H1 (cell line): ENCODE data around the gene CREBBP. TPM values are rescaled to one million over a fixed set of nuclear protein-coding genes. Genes with fewer than 3 reads are reported as not detected.

Source experiments
- CTCF ChIA-PET: fragments of 300-600 bp; sonication (Branson Sonifier 250); formaldehyde crosslinking; loops from one replicate; lab custom pipeline; 2021; ENCODE audit not compliant: partially characterized antibody; lab: Charles Lee
- POLR2A ChIA-PET: fragments of 300-600 bp; sonication (Branson Sonifier 250); formaldehyde crosslinking; loops from one replicate; lab custom pipeline; 2021; ENCODE audit warnings: inconsistent platforms; ENCODE audit not compliant: partially characterized antibody; lab: Charles Lee
- DNase-seq, 2 experiments: peaks; one replicate each; pipeline versions ENCODE4 v3.0.0 to v3.0.0-alpha.2; 2010 to 2022; ENCODE audit warnings: low spot score in 2 of 2, low read depth in 1 of 2, mixed read lengths in 1 of 2
- FAIRE-seq: peaks from 2 replicates; lab custom pipeline; 2011; peaks lifted over from hg19 to GRCh38; lab: Jason Lieb, UNC
- H2AFZ ChIP-seq: 2 replicates; pipeline ENCODE4 v1.8.1; 2012; ENCODE audit warnings: low read length, inconsistent platforms
- H2AK5ac ChIP-seq: 2 replicates; pipeline ENCODE4 v1.6.1; 2013; ENCODE audit warnings: low read depth, low read length
- H2BK120ac ChIP-seq: replicated peaks from 2 replicates; pipeline ENCODE3; 2013; ENCODE audit warnings: low read depth, low read length, inconsistent platforms
- H2BK12ac ChIP-seq: 2 replicates; pipeline ENCODE4 v1.6.1; 2013; ENCODE audit warnings: low read depth, low read length
- H2BK15ac ChIP-seq: 2 replicates; pipeline ENCODE4 v1.6.1; 2013; ENCODE audit warnings: low read length
- H2BK20ac ChIP-seq: 2 replicates; pipeline ENCODE4 v1.6.1; 2013; ENCODE audit warnings: low read length
- H2BK5ac ChIP-seq: 2 replicates; pipeline ENCODE4 v1.6.1; 2013; ENCODE audit warnings: low read depth, low read length
- H3K14ac ChIP-seq: 2 replicates; pipeline ENCODE4 v1.6.1; 2013; ENCODE audit warnings: inconsistent platforms; ENCODE audit not compliant: insufficient read length
- H3K18ac ChIP-seq: 2 replicates; pipeline ENCODE4 v1.6.1; 2013; ENCODE audit warnings: low read length; ENCODE audit errors: extremely low read depth
- H3K23ac ChIP-seq: 2 replicates; pipeline ENCODE4 v1.6.1; 2013; ENCODE audit warnings: inconsistent platforms; ENCODE audit not compliant: insufficient read length
- H3K23me2 ChIP-seq: 2 replicates; pipeline ENCODE4 v1.6.1; 2013; ENCODE audit warnings: low read depth, low read length
- H3K27ac ChIP-seq: 2 replicates; pipeline ENCODE4 v1.6.1; 2011; ENCODE audit warnings: low read depth, low read length, inconsistent platforms
- H3K27me3 ChIP-seq, 4 experiments: replicated peaks in 1 of 4; 1 replicate in 1 of 4; 2 replicates in 3 of 4; pipeline versions ENCODE4 v1.6.1 to v1.8.1; 2011 to 2013; ENCODE audit warnings: low read length in 3 of 4, mild to moderate bottlenecking in 3 of 4, inconsistent platforms in 2 of 4, mixed read lengths in 2 of 4, moderate library complexity in 1 of 4; ENCODE audit not compliant: control insufficient read depth in 3 of 4, insufficient read depth in 3 of 4; ENCODE audit errors: extremely low read depth in 1 of 4
- H3K36me3 ChIP-seq, 4 experiments: 2 replicates each; pipeline versions ENCODE4 v1.6.1 to v1.8.1; 2011 to 2013; ENCODE audit warnings: mild to moderate bottlenecking in 4 of 4, low read length in 3 of 4, moderate library complexity in 2 of 4, control low read depth in 1 of 4, inconsistent platforms in 1 of 4; ENCODE audit not compliant: insufficient read depth in 4 of 4, control insufficient read depth in 2 of 4
- H3K4ac ChIP-seq: replicated peaks from 2 replicates; pipeline ENCODE3; 2013; ENCODE audit warnings: low read length, low read depth, mixed read lengths, inconsistent platforms; ENCODE audit not compliant: insufficient read length
- H3K4me1 ChIP-seq, 4 experiments: replicated peaks in 1 of 4; 1 replicate in 1 of 4; 2 replicates in 3 of 4; pipeline versions ENCODE4 v1.6.1 to v1.8.1; 2011 to 2013; ENCODE audit warnings: low read length in 3 of 4, inconsistent platforms in 2 of 4, mixed read lengths in 1 of 4; ENCODE audit not compliant: insufficient read depth in 4 of 4, control insufficient read depth in 3 of 4
- H3K4me2 ChIP-seq, 2 experiments: 2 replicates each; pipeline versions ENCODE4 v1.6.1 to v1.8.1; 2011 to 2013; ENCODE audit warnings: low read depth in 2 of 2, low read length in 2 of 2, control low read depth in 1 of 2, inconsistent platforms in 1 of 2, mild to moderate bottlenecking in 1 of 2; ENCODE audit not compliant: insufficient read depth in 1 of 2
- H3K4me3 ChIP-seq, 4 experiments: fragments of 200-600, 300-600 bp in 1 of 4; sonication (generic), shearing (Covaris generic), sonication (Bioruptor Twin) in 1 of 4; 2 replicates each; pipeline versions ENCODE4 v1.5.1 to v1.8.1; 2011 to 2016; ENCODE audit warnings: low read length in 4 of 4, low read depth in 3 of 4, control low read depth in 2 of 4, inconsistent platforms in 2 of 4, mild to moderate bottlenecking in 2 of 4, mixed read lengths in 1 of 4, moderate library complexity in 1 of 4; ENCODE audit not compliant: insufficient read depth in 2 of 4; ENCODE audit errors: extremely low read depth in 1 of 4
- H3K56ac ChIP-seq: replicated peaks from 2 replicates; pipeline ENCODE3; 2013; ENCODE audit warnings: low read depth, mild to moderate bottlenecking, mixed read lengths, low read length, inconsistent platforms; ENCODE audit not compliant: insufficient read length
- H3K79me1 ChIP-seq: 2 replicates; pipeline ENCODE4 v1.6.1; 2013; ENCODE audit warnings: low read depth, low read length, control low read depth
- H3K79me2 ChIP-seq, 2 experiments: 2 replicates each; pipeline versions ENCODE4 v1.6.1 to v1.8.1; 2012 to 2013; ENCODE audit warnings: low read length in 2 of 2, mild to moderate bottlenecking in 2 of 2, inconsistent platforms in 1 of 2; ENCODE audit not compliant: insufficient read depth in 2 of 2, control insufficient read depth in 1 of 2
- H3K9ac ChIP-seq, 4 experiments: replicated peaks in 1 of 4; 1 replicate in 1 of 4; 2 replicates in 3 of 4; pipeline versions ENCODE4 v1.6.1 to v1.8.1; 2011 to 2013; ENCODE audit warnings: low read depth in 3 of 4, low read length in 3 of 4, control low read depth in 2 of 4, mild to moderate bottlenecking in 2 of 4, moderate library complexity in 2 of 4, inconsistent platforms in 1 of 4; ENCODE audit errors: extremely low read depth in 1 of 4
- H3K9me3 ChIP-seq, 2 experiments: 2 replicates each; pipeline versions ENCODE4 v1.6.1 to v1.8.1; 2012 to 2013; ENCODE audit warnings: mild to moderate bottlenecking in 2 of 2, moderate library complexity in 2 of 2, control low read depth in 1 of 2, inconsistent platforms in 1 of 2, low read depth in 1 of 2, low read length in 1 of 2, mixed read lengths in 1 of 2; ENCODE audit not compliant: insufficient read depth in 2 of 2
- H4K20me1 ChIP-seq, 2 experiments: replicated peaks in 1 of 2; 2 replicates each; pipeline versions ENCODE3 to v1.8.1; 2011 to 2013; ENCODE audit warnings: inconsistent platforms in 2 of 2, low read length in 2 of 2, mild to moderate bottlenecking in 1 of 2; ENCODE audit not compliant: insufficient read depth in 2 of 2, control insufficient read depth in 1 of 2
- H4K5ac ChIP-seq: 2 replicates; pipeline ENCODE4 v1.6.1; 2013; ENCODE audit warnings: low read length, low read depth, mixed read lengths, inconsistent platforms; ENCODE audit not compliant: insufficient read length
- H4K8ac ChIP-seq: 2 replicates; pipeline ENCODE4 v1.8.0; 2013; ENCODE audit warnings: mild to moderate bottlenecking, moderate library complexity, low read length, inconsistent platforms; ENCODE audit not compliant: insufficient read depth; ENCODE audit errors: extremely low read depth
- H4K91ac ChIP-seq: replicated peaks from 2 replicates; pipeline ENCODE3; 2013; ENCODE audit warnings: low read length, mixed read lengths, inconsistent platforms; ENCODE audit not compliant: insufficient read length
- SIX5 ChIP-seq: IDR thresholded peaks from 2 replicates; pipeline ENCODE4 v1.6.1; 2011; ENCODE audit warnings: mild to moderate bottlenecking, low read depth, low read length
- TBP ChIP-seq: IDR thresholded peaks from 2 replicates; pipeline ENCODE4 v1.6.1; 2011; ENCODE audit warnings: low read depth, low read length, improper control_type of control experiment
- WGBS, 2 experiments: shearing (Covaris generic) in 1 of 2; methylation state at CpG; one replicate each; pipeline versions ENCODE4 v1.1.6 to v1.1.7; 2013 to 2015; ENCODE audit warnings: low lambda C conversion rate in 2 of 2, mixed read lengths in 2 of 2, inconsistent platforms in 1 of 2, low coverage in 1 of 2, missing lambda C conversion rate in 1 of 2; ENCODE audit not compliant: insufficient replicate concordance in 2 of 2, insufficient coverage in 1 of 2, insufficient read length in 1 of 2; ENCODE audit errors: extremely low coverage in 1 of 2, missing lambda C conversion rate in 1 of 2; 5-methylcytosine and 5-hydroxymethylcytosine counted together
- polyA plus RNA-seq, 7 experiments: library from polyadenylated mRNA; depleted of rRNA in 3 of 7; stranded (reverse) in 5 of 7; unstranded in 2 of 7; fragments of >200 nt in 5 of 7; fragments of 200-250 nt in 2 of 7; gene quantifications; 1 replicate in 5 of 7; 2 replicates in 1 of 7; 4 replicates in 1 of 7; pipeline versions ENCODE4 v1.2.1 to v1.2.3, GENCODE V29; 2011 to 2013; ENCODE audit warnings: missing spikeins in 2 of 7, mixed read lengths in 2 of 7
- total RNA-seq: library from RNA; stranded (reverse); fragmentation: NEBNext Ultra II Directional; extraction: Animal tissue kit (Norgen Biotek cat#: 25700); gene quantifications from 2 replicates; pipeline ENCODE4 v1.2.1, GENCODE V29; 2021

Gene CREBBP
- total and polyA plus RNA-seq, 2 of the 8 experiments (the other 6 are each of a cell fraction or from before 2014, with no cell fraction given), result 10.0 to 60.1 TPM

GRCh38 chr16:3865241-3865640 lies 15.3 kb downstream of the CREBBP start:
- Histone ChIP-seq H3K27me3 (no peaks in the 10 kb centered on the region), H4K91ac (no peak overlapping the region), H3K4ac (no peak overlapping the region), H3K14ac (no peak overlapping the region), H4K5ac (no peak overlapping the region), H3K4me2 (no peak overlapping the region), H2AK5ac (no peak overlapping the region), H3K23ac (no peak overlapping the region), H3K79me2 (peaks cover 24 to 100% of the 10 kb centered on the region in 2 experiments), H3K56ac (no peak overlapping the region), H4K8ac (no peak overlapping the region), H3K4me3 (no peak overlapping the region), H3K27ac (no peak overlapping the region), H3K18ac (no peak overlapping the region), H4K20me1 (peaks cover 37 to 40% of the 10 kb centered on the region in 2 experiments), H3K9me3 (no peaks in the 10 kb centered on the region), H3K9ac (no peak overlapping the region), H3K4me1 (peaks cover 0 to 12% (median 4%) of the 10 kb centered on the region in 4 experiments; a peak in 4 of 7 replicates), H3K36me3 (no peaks in the 10 kb centered on the region), H2AFZ (no peak overlapping the region), H3K79me1 (peaks cover 22% of the 10 kb centered on the region), H2BK20ac (no peak overlapping the region), H2BK120ac (no peak overlapping the region), H2BK5ac (no peak overlapping the region), H2BK12ac (no peak overlapping the region), H2BK15ac (no peak overlapping the region), H3K23me2 (no peaks in the 10 kb centered on the region)
- CTCF ChIA-PET, result interaction anchor here (0.6 kb wide), 1 partner anchor 1898 kb away, joined by 3 read pairs; the partner anchor contains the start of gene RNF151
- no peak for FAIRE-seq
- no peak for TF ChIP-seq SIX5
- no peak for TF ChIP-seq TBP
- DNase-seq, result no peak
- POLR2A ChIA-PET, result interaction anchor here (0.6 kb wide), 1 partner anchor 105 kb away, joined by 3 read pairs; no protein-coding TSS in a partner anchor
- 81% methylated on average over 3 of the region's 3 CpGs; no CpG with 5 or more reads in 1 of the 2 experiments for WGBS, 2 experiments
